Kidney (tissue), 14 donors: Measurements from ENCODE around the gene METTL27. TPM values are rescaled to one million over a fixed set of nuclear protein-coding genes. Genes with fewer than 3 reads are reported as not detected.
A peak's percentile ranks its signal among the peaks of the same experiment; 100 is the strongest.

ENCODE experiments used
- DNase-seq, 5 donors: peaks; one replicate each; pipeline ENCODE4 v3.0.0-alpha.2; 2013 to 2020
- FAIRE-seq: peaks from 2 replicates; lab custom pipeline; 2012; peaks lifted over from hg19 to GRCh38; lab: Jason Lieb, UNC
- H3K27ac ChIP-seq, 2 donors: one replicate each; pipeline ENCODE4 v1.7.0; 2013; ENCODE audit warnings: low read depth in 2 of 2, low read length in 2 of 2, inconsistent platforms in 1 of 2
- H3K27me3 ChIP-seq: one replicate; pipeline ENCODE4 v1.7.1; 2013; ENCODE audit warnings: low read length, inconsistent platforms; ENCODE audit not compliant: control insufficient read depth, insufficient read depth
- H3K36me3 ChIP-seq, 3 donors: one replicate each; pipeline versions ENCODE4 v1.7.0 to v1.7.1; 2013; ENCODE audit warnings: low read length in 3 of 3, control low read depth in 1 of 3, inconsistent platforms in 1 of 3; ENCODE audit not compliant: insufficient read depth in 3 of 3, control insufficient read depth in 2 of 3
- H3K4me1 ChIP-seq, 3 donors: one replicate each; pipeline versions ENCODE4 v1.7.0 to v1.7.1; 2013; ENCODE audit warnings: low read length in 3 of 3, inconsistent platforms in 1 of 3, low read depth in 1 of 3; ENCODE audit not compliant: control insufficient read depth in 2 of 3, insufficient read depth in 2 of 3
- H3K4me3 ChIP-seq, 3 donors: one replicate each; pipeline versions ENCODE4 v1.7.0 to v1.8.1; 2013; ENCODE audit warnings: low read length in 3 of 3, control low read depth in 1 of 3, inconsistent platforms in 1 of 3
- H3K9ac ChIP-seq, 3 donors: one replicate each; pipeline versions ENCODE4 v1.7.0 to v1.7.1; 2013; ENCODE audit warnings: low read length in 3 of 3, control low read depth in 1 of 3, inconsistent platforms in 1 of 3
- H3K9me3 ChIP-seq, 3 donors: one replicate each; pipeline versions ENCODE4 v1.7.0 to v1.7.1; 2013; ENCODE audit warnings: low read length in 3 of 3, control low read depth in 1 of 3, inconsistent platforms in 1 of 3; ENCODE audit not compliant: control insufficient read depth in 2 of 3, insufficient read depth in 1 of 3
- intact Hi-C: fragments of 100-400 bp; cut with DNase I; formaldehyde crosslinking; loops from one replicate; pipeline ENCODE4 v1.11.1; 2022
- polyA plus RNA-seq: library from polyadenylated mRNA; stranded (reverse); fragments of 350-450 nt; fragmentation: Illumina TruSeq; extraction: RNeasy Lipid Tissue Mini Kit (QIAGEN cat#74804); gene quantifications from one replicate; pipeline ENCODE4 v1.2.3, GENCODE V29; 2014; ENCODE audit warnings: low read depth, low replicate concordance; ENCODE audit not compliant: insufficient read depth
- total RNA-seq: library from RNA; stranded (reverse); fragmentation: NEBNext Ultra II Directional; extraction: Animal tissue kit (Norgen Biotek cat#: 25700); gene quantifications from one replicate; pipeline ENCODE4 v1.2.1, GENCODE V29; 2021
- TF ChIP-seq, protein P1 (sequence below): IDR thresholded peaks from 3 replicates; pipeline ENCODE4 v1.5.1; 2012; ENCODE audit warnings: mild to moderate bottlenecking, moderate library complexity, borderline replicate concordance; ENCODE audit not compliant: insufficient read depth; ENCODE audit errors: extremely low read depth
- donor health status: control.
- donor health status: control.
- donor health status: control.
- donor health status: control.
- donor health status: control.
- donor health status: DM: yes; HTN: yes; CAD: no.
- donor health status: Normal renal cell carcinoma (clear cell type).

METTL27 gene
- total and polyA plus RNA-seq, 2 donors from 2014 or later: 12.9 to 19.3 TPM

GRCh38 chr7:73828107-73828803 lies 14.1 kb downstream of the METTL27 start:
- Histone ChIP-seq H3K27me3 (no peaks in the 10 kb centered on the region), H3K9ac (peak overlapping the region in 1 of 3 donors; percentile 52), H3K27ac (peak overlapping the region; percentile 84 to 99), H3K4me3 (no peak overlapping the region), H3K9me3 (no peaks in the 10 kb centered on the region), H3K36me3 (no peaks in the 10 kb centered on the region), H3K4me1 (peaks cover 5 to 35% (median 27%) of the 10 kb centered on the region in 3 donors)
- FAIRE-seq: no peak
- intact Hi-C loops: no loop called here
- peak in 2 of 5 donors; percentile 71 to 76 for DNase-seq
- TF ChIP-seq, protein P1, sequence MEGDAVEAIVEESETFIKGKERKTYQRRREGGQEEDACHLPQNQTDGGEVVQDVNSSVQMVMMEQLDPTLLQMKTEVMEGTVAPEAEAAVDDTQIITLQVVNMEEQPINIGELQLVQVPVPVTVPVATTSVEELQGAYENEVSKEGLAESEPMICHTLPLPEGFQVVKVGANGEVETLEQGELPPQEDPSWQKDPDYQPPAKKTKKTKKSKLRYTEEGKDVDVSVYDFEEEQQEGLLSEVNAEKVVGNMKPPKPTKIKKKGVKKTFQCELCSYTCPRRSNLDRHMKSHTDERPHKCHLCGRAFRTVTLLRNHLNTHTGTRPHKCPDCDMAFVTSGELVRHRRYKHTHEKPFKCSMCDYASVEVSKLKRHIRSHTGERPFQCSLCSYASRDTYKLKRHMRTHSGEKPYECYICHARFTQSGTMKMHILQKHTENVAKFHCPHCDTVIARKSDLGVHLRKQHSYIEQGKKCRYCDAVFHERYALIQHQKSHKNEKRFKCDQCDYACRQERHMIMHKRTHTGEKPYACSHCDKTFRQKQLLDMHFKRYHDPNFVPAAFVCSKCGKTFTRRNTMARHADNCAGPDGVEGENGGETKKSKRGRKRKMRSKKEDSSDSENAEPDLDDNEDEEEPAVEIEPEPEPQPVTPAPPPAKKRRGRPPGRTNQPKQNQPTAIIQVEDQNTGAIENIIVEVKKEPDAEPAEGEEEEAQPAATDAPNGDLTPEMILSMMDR: no peak

DNA sequence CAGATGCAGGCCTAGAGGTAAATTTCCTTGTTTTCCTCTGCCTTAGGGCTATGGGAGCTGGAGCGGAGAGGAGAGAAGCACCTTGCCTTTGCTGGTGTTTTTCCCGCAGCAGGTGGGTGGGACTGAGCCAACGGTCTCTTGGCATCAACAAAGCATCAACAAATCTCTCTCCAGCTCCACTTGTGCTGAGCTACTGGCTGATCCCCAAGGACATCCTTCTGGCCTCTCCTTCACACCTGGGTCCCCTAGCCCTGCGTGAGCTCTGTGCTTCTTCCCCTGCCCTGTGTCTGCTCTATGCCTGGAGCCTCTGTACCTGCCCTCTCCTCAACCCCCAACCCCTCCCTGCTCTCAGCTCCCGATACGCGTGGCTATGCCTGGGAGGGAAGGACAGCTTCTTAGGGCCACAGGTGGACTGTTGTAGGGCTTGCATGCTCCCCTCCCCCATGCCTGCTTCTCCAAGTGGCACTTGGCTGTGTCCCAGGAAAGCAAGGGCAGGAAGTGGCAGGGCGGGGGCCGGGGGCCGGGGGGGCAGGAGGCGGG lies 14.7 kb downstream of the METTL27 start:
- no peaks in the 10 kb centered on the region for H3K36me3 ChIP-seq
- TF ChIP-seq, protein P1: no peak
- no peaks in the 10 kb centered on the region for H3K27me3 ChIP-seq
- DNase-seq (peak; percentile 86 to 94 (median 92)), FAIRE-seq (no peak)
- H3K27ac ChIP-seq: peak overlapping the region; percentile 95 to 99
- no peak overlapping the region for H3K4me3 ChIP-seq
- intact Hi-C loops: no loop called here
- peak overlapping the region in 2 of 3 donors; percentile 44 to 60 for H3K9ac ChIP-seq
- peaks cover 5 to 33% (median 27%) of the 10 kb centered on the region in 3 donors for H3K4me1 ChIP-seq
- H3K9me3 ChIP-seq: no peaks in the 10 kb centered on the region

GRCh38 chr7:73824986-73825385 lies 17.3 kb downstream of the METTL27 start:
- peaks cover 2 to 27% (median 24%) of the 10 kb centered on the region in 3 donors for H3K4me1 ChIP-seq
- H3K9ac ChIP-seq: no peak overlapping the region
- peak overlapping the region; percentile 17 to 57 for H3K27ac ChIP-seq
- H3K4me3 ChIP-seq: no peak overlapping the region
- no peaks in the 10 kb centered on the region for H3K36me3 ChIP-seq
- TF ChIP-seq, protein P1: no peak
- no peaks in the 10 kb centered on the region for H3K9me3 ChIP-seq
- no peak for FAIRE-seq
- intact Hi-C loops: no loop called here
- DNase-seq: peak in 1 of 5 donors; percentile 91
- H3K27me3 ChIP-seq: no peaks in the 10 kb centered on the region
